ENCODE measurements around the gene PEX11G.

- TF ChIP-seq CTCF (IDR thresholded peaks at IDR 0.05) (no peak), EP300 (IDR thresholded peaks at IDR 0.05) (no peak), POLR2AphosphoS5 (IDR thresholded peaks at IDR 0.05) (no peak)
Measured at GRCh38 chr19:7529610-7530490, 41.0 kb upstream of the PEX11G start.
